BLaER1 (cell line): Measurements from ENCODE around the gene TNIK.
"Not testable (repeated sequence)": the region's sequence is repeated elsewhere in the genome, so short reads cannot be mapped to it uniquely, and the experiment has no call there.

Experiments
- H3K27ac ChIP-seq: shearing (Covaris generic); formaldehyde crosslinking; 2 replicates; pipeline ENCODE4 v1.8.1; 2022
- H3K27me3 ChIP-seq: shearing (Covaris generic); formaldehyde crosslinking; 2 replicates; pipeline ENCODE4 v1.8.1; 2022
- H3K36me3 ChIP-seq: shearing (Covaris generic); formaldehyde crosslinking; 2 replicates; pipeline ENCODE4 v1.8.1; 2022
- H3K4me1 ChIP-seq: shearing (Covaris generic); formaldehyde crosslinking; 2 replicates; pipeline ENCODE4 v1.8.1; 2022
- H3K4me2 ChIP-seq: shearing (Covaris generic); formaldehyde crosslinking; 2 replicates; pipeline ENCODE4 v1.8.1; 2022
- H3K4me3 ChIP-seq: shearing (Covaris generic); formaldehyde crosslinking; 2 replicates; pipeline ENCODE4 v1.8.1; 2022
- H3K9ac ChIP-seq: shearing (Covaris generic); formaldehyde crosslinking; 2 replicates; pipeline ENCODE4 v1.8.1; 2022
- H3K9me3 ChIP-seq: shearing (Covaris generic); formaldehyde crosslinking; 2 replicates; pipeline ENCODE4 v1.8.1; 2022
- H4K20me1 ChIP-seq: shearing (Covaris generic); formaldehyde crosslinking; 2 replicates; pipeline ENCODE4 v1.8.1; 2022
- Cebpa-rat ChIP-seq: shearing (Covaris generic); IDR thresholded peaks from 2 replicates; pipeline ENCODE4 v1.8.1; 2022

Gene TNIK

GRCh38 chr3:171451915-171452314 lies 8.3 kb downstream of the TNIK start:
- Histone ChIP-seq H3K36me3 (no peaks in the 10 kb centered on the region), H3K27me3 (no peaks in the 10 kb centered on the region), H3K27ac (no peak overlapping the region), H3K9ac (no peak overlapping the region), H3K4me3 (no peak overlapping the region), H3K9me3 (no peaks in the 10 kb centered on the region), H4K20me1 (no peaks in the 10 kb centered on the region), H3K4me2 (no peak overlapping the region), H3K4me1 (peaks cover under 1% of the 10 kb centered on the region; the same call in 1 of the 2 replicates)
- TF ChIP-seq Cebpa-rat, result no peak

GRCh38 chr3:171447579-171447891 lies 12.7 kb downstream of the TNIK start:
- H3K4me2 ChIP-seq, H3K9me3 ChIP-seq, H3K36me3 ChIP-seq, H3K27me3 ChIP-seq, H4K20me1 ChIP-seq, H3K4me3 ChIP-seq, H3K9ac ChIP-seq, H3K27ac ChIP-seq, H3K4me1 ChIP-seq: not testable (repeated sequence)

DNA sequence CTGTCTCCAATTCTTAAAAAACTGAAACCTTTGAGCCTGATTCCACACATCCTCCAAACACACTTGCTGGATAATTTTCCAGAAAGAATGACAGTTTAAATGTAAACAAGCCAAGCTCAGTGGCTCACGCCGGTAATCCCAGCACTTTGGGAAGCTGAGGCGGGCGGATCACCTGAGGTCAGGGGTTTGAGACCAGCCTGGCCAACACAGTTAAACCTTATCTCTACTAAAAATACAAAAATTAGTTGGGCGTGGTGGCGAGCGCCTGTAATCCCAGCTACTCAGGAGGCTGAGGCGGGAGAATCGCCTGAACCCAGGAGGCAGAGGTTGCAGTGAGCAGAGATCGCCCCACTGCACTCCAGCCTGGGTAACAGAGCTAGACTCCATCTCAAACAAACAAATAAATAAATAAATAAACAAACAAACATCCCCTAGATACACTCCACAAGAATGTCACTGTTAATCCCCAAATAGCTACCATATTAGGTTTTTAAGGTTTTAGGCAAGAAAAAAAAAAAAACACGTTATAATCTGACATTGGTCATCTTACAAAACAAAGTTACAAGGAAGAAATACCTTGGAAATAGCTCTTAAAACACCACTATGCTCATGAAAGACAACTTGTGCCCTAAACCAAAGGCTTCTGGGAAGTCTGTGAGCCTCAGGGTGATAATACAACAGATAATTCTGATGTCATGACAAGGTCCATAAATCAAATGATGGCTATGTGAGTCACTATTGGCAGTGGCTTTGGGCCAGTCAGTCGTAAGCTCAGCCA lies 13.2 kb downstream of the TNIK start:
- H3K36me3 ChIP-seq, result no peaks in the 10 kb centered on the region
- TF ChIP-seq Cebpa-rat, result no peak
- H4K20me1 ChIP-seq, result no peaks in the 10 kb centered on the region
- no peaks in the 10 kb centered on the region for H3K27me3 ChIP-seq
- H3K4me2 ChIP-seq, result no peak overlapping the region
- H3K4me1 ChIP-seq, result 0 out of 2 replicates have a peak, but pooled peaks cover 5% of the 10 kb centered on the region
- no peaks in the 10 kb centered on the region for H3K9me3 ChIP-seq
- no peak overlapping the region for H3K4me3 ChIP-seq
- no peak overlapping the region for H3K27ac ChIP-seq
- no peak overlapping the region for H3K9ac ChIP-seq

GRCh38 chr3:171446301-171446700 lies 13.9 kb downstream of the TNIK start:
- H3K27ac ChIP-seq, result no peak overlapping the region
- H3K27me3 ChIP-seq, result no peaks in the 10 kb centered on the region
- no peaks in the 10 kb centered on the region for H3K9me3 ChIP-seq
- 0 out of 2 replicates have a peak, but pooled peaks cover 5% of the 10 kb centered on the region for H3K4me1 ChIP-seq
- H3K4me2 ChIP-seq, result no peak overlapping the region
- no peak for TF ChIP-seq Cebpa-rat
- H4K20me1 ChIP-seq, result no peaks in the 10 kb centered on the region
- no peak overlapping the region for H3K9ac ChIP-seq
- no peaks in the 10 kb centered on the region for H3K36me3 ChIP-seq
- no peak overlapping the region for H3K4me3 ChIP-seq

GRCh38 chr3:171445620-171446204 lies 14.5 kb downstream of the TNIK start:
- Histone ChIP-seq H3K4me1 (0 out of 2 replicates have a peak, but pooled peaks cover 5% of the 10 kb centered on the region), H3K36me3 (no peaks in the 10 kb centered on the region), H3K4me3 (no peak overlapping the region), H3K27me3 (no peaks in the 10 kb centered on the region), H4K20me1 (no peaks in the 10 kb centered on the region), H3K9ac (no peak overlapping the region), H3K9me3 (no peaks in the 10 kb centered on the region), H3K4me2 (no peak overlapping the region), H3K27ac (no peak overlapping the region)
- TF ChIP-seq Cebpa-rat, result no peak

DNA sequence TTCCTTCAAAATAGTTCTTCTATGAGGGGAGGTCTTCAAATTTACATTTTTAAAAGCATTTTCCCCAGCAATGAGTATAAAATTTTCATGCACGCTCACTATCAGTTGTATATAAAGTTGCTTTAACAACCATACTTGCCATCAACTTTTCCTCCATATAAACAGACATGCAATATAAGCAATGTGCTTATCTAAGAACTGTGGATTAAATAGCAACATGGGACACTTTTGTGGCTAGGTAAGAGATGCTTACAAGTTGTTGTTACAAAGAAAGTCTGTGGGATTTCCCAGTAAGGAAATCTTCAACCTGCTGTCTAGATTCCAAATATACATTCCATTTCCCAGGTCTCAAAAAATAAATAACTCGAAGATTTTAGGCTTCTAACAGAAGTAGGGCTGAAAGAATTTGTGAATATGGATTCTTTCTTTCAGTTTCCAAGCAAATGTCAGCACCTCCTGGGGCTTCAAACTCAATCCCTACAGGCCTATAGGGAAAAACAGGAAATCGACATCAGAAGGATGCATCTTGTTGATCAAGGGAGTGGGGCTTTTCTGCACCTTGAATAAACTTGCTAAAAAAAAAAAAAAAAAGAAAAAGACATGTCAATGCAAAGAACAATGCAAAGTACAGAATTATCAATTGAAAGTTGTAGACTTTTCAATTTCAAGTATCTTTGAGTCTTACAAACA lies 16.1 kb downstream of the TNIK start:
- H4K20me1 ChIP-seq, result no peaks in the 10 kb centered on the region
- H3K9ac ChIP-seq, result no peak overlapping the region
- TF ChIP-seq Cebpa-rat, result no peak
- no peak overlapping the region for H3K27ac ChIP-seq
- H3K4me1 ChIP-seq, result 0 out of 2 replicates have a peak, but pooled peaks cover 5% of the 10 kb centered on the region
- H3K4me2 ChIP-seq, result no peak overlapping the region
- H3K36me3 ChIP-seq, result no peaks in the 10 kb centered on the region
- H3K9me3 ChIP-seq, result no peaks in the 10 kb centered on the region
- no peak overlapping the region for H3K4me3 ChIP-seq
- H3K27me3 ChIP-seq, result no peaks in the 10 kb centered on the region

DNA sequence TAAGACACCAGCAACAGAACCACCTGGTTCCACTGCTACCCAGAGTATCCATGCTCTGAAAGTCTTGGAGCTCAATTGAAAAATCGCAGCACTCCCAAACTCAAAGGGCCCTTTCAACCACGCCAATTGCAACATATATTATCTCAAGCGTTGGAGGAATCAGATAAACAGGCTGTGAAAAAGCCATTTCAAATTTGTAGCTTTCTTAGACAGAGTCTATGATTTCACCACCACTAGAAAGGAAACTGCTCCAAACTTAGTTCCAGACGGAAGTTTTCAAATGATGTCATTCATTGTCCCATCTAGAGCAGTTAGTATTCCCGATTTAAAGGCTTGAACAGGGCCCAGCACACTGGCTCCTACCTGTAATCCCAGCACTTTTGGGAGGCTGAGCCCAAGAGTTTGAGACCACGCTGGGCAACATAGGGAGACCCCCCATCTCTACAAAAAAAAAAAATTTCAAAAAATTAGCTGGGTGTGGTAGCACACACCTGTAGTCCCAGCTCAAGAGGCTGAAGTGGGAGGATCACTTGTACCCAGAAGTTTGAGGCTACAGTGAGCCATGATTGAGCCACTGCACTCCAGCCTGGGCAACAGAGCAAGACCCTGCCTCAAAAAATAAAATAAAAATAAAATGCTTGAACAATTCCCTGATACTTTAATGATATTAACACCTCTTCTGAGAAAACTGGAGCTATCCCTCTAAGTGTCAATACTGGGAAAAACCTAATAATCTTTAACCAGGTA lies 16.8 kb downstream of the TNIK start:
- Histone ChIP-seq H3K36me3 (no peaks in the 10 kb centered on the region), H3K27ac (no peak overlapping the region), H3K9ac (no peak overlapping the region), H3K27me3 (no peaks in the 10 kb centered on the region), H3K9me3 (no peaks in the 10 kb centered on the region), H3K4me3 (no peak overlapping the region), H3K4me2 (no peak overlapping the region), H3K4me1 (0 out of 2 replicates have a peak, but pooled peaks cover 5% of the 10 kb centered on the region), H4K20me1 (no peaks in the 10 kb centered on the region)
- no peak for TF ChIP-seq Cebpa-rat

DNA sequence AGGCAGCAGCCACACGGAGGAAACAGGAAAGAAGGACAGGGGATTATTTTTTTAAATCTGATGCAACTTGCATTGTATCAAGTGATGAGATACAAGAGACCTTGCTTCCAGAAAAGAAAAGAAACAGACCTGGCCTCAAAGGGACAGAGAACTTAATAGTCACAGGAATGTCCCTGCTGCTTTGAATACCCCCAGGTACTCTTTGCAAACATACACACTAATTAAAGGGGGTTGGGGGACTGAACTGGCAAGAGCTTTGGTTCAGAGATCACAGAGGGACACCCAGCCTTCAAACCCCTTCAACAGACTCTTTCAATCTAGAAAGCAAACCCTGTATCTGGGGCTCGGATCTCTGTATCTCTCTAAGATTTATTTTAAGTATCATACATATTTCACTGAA lies 18.0 kb downstream of the TNIK start:
- no peaks in the 10 kb centered on the region for H4K20me1 ChIP-seq
- H3K4me1 ChIP-seq, result 0 out of 2 replicates have a peak, but pooled peaks cover 5% of the 10 kb centered on the region
- no peak overlapping the region for H3K27ac ChIP-seq
- H3K4me2 ChIP-seq, result no peak overlapping the region
- no peaks in the 10 kb centered on the region for H3K27me3 ChIP-seq
- TF ChIP-seq Cebpa-rat, result no peak
- H3K4me3 ChIP-seq, result no peak overlapping the region
- H3K9me3 ChIP-seq, result no peaks in the 10 kb centered on the region
- no peak overlapping the region for H3K9ac ChIP-seq
- H3K36me3 ChIP-seq, result no peaks in the 10 kb centered on the region

GRCh38 chr3:171441381-171441780 lies 18.8 kb downstream of the TNIK start:
- H4K20me1 ChIP-seq, result no peaks in the 10 kb centered on the region
- 0 out of 2 replicates have a peak, but pooled peaks cover 5% of the 10 kb centered on the region for H3K4me1 ChIP-seq
- no peaks in the 10 kb centered on the region for H3K27me3 ChIP-seq
- H3K9me3 ChIP-seq, result no peaks in the 10 kb centered on the region
- H3K4me2 ChIP-seq, result no peak overlapping the region
- H3K36me3 ChIP-seq, result no peaks in the 10 kb centered on the region
- no peak overlapping the region for H3K9ac ChIP-seq
- TF ChIP-seq Cebpa-rat, result no peak
- no peak overlapping the region for H3K4me3 ChIP-seq
- no peak overlapping the region for H3K27ac ChIP-seq

- H3K27ac ChIP-seq, result no peak overlapping the region
- 0 out of 2 replicates have a peak, but pooled peaks cover 5% of the 10 kb centered on the region for H3K4me1 ChIP-seq
- no peak overlapping the region for H3K9ac ChIP-seq
- no peaks in the 10 kb centered on the region for H3K27me3 ChIP-seq
- H4K20me1 ChIP-seq, result no peaks in the 10 kb centered on the region
- no peaks in the 10 kb centered on the region for H3K9me3 ChIP-seq
- H3K4me3 ChIP-seq, result no peak overlapping the region
- H3K4me2 ChIP-seq, result no peak overlapping the region
- no peak for TF ChIP-seq Cebpa-rat
- no peaks in the 10 kb centered on the region for H3K36me3 ChIP-seq
Measured at GRCh38 chr3:171439996-171440395, 20.2 kb downstream of the TNIK start.
